Stimulated activated CD8-positive, alpha-beta memory T cell treated with anti-CD3 and anti-CD28 coated beads, Interleukin-15, amount 100 ng/mL, for 48 hours (primary cell): Measurements from ENCODE around the gene ZNF366.

ENCODE experiments used
- DNase-seq, 2 donors: peaks; one replicate each; pipeline ENCODE4 v3.0.0-alpha.2; 2020; ENCODE audit warnings: low read depth in 2 of 2

The ZNF366 gene

GRCh38 chr5:72465601-72466563 lies 41.3 kb downstream of the ZNF366 start:
- DNase-seq: peak in 1 of 2 donors; percentile 3

GRCh38 chr5:72465066-72465465 lies 42.1 kb downstream of the ZNF366 start:
- no peak for DNase-seq

- DNase-seq: no peak
Observed at GRCh38 chr5:72464071-72464470, 43.1 kb downstream of the ZNF366 start.

GRCh38 chr5:72463449-72464052 lies 43.7 kb downstream of the ZNF366 start:
- no peak for DNase-seq

GRCh38 chr5:72460413-72460812 lies 46.8 kb downstream of the ZNF366 start:
- no peak for DNase-seq

GRCh38 chr5:72459913-72460312 lies 47.3 kb downstream of the ZNF366 start:
- no peak for DNase-seq

GRCh38 chr5:72459089-72459661 lies 48.0 kb downstream of the ZNF366 start:
- DNase-seq: no peak

GRCh38 chr5:72458407-72458806 lies 48.8 kb downstream of the ZNF366 start:
- no peak for DNase-seq

- DNase-seq: no peak
Observed at GRCh38 chr5:72457491-72457890, 49.7 kb downstream of the ZNF366 start.

- no peak for DNase-seq
Observed at GRCh38 chr5:72456391-72457074, 50.7 kb downstream of the ZNF366 start.

- DNase-seq: no peak
Observed at GRCh38 chr5:72455476-72455875, 51.7 kb downstream of the ZNF366 start.

- DNase-seq: no peak
Observed at GRCh38 chr5:72454996-72455395, 52.2 kb downstream of the ZNF366 start.

- no peak for DNase-seq
Observed at GRCh38 chr5:72453246-72453775, 53.9 kb downstream of the ZNF366 start.

- no peak for DNase-seq
Observed at GRCh38 chr5:72452515-72453245, 54.5 kb downstream of the ZNF366 start.

GRCh38 chr5:72451741-72452505 lies 55.3 kb downstream of the ZNF366 start:
- no peak for DNase-seq

- DNase-seq: no peak
Observed at GRCh38 chr5:72448368-72448767, 58.8 kb downstream of the ZNF366 start.

GRCh38 chr5:72447751-72448150 lies 59.5 kb downstream of the ZNF366 start:
- no peak for DNase-seq

GRCh38 chr5:72445969-72446368 lies 61.2 kb downstream of the ZNF366 start:
- no peak for DNase-seq

- DNase-seq: no peak
Observed at GRCh38 chr5:72443883-72444282, 63.3 kb downstream of the ZNF366 start.

GRCh38 chr5:72441862-72442540 lies 65.2 kb downstream of the ZNF366 start:
- DNase-seq: no peak
